GM19397 (cell line): Measurements from ENCODE around the gene NCOA1.
"Not testable (repeated sequence)": the region's sequence is repeated elsewhere in the genome, so short reads cannot be mapped to it uniquely, and the experiment has no call there.

Experiments
- ATAC-seq: cut with Tn5 transposase; IDR thresholded peaks from one replicate; pipeline ENCODE4 v1.9.1; 2021; ENCODE audit warnings: mild to moderate bottlenecking, moderate library complexity; ENCODE audit not compliant: unreplicated experiment

The NCOA1 gene

GRCh38 chr2:24771764-24772586 is 280.9 kb downstream of the NCOA1 start:
- no peak for ATAC-seq

GRCh38 chr2:24774373-24774772 is 283.3 kb downstream of the NCOA1 start:
- ATAC-seq = no peak

- ATAC-seq = no peak
Observed at GRCh38 chr2:24779116-24779515, 288.1 kb downstream of the NCOA1 start.

- ATAC-seq = no peak
Observed at GRCh38 chr2:24783641-24784040, 292.6 kb downstream of the NCOA1 start.

GRCh38 chr2:24785671-24786321 is 294.7 kb downstream of the NCOA1 start:
- peak; percentile 82 for ATAC-seq

GRCh38 chr2:24787532-24787931 is 296.5 kb downstream of the NCOA1 start:
- no peak for ATAC-seq

GRCh38 chr2:24788816-24789215 is 297.8 kb downstream of the NCOA1 start:
- no peak for ATAC-seq

GRCh38 chr2:24791452-24791851 is 300.4 kb downstream of the NCOA1 start:
- no peak for ATAC-seq

- ATAC-seq = no peak
Observed at GRCh38 chr2:24792542-24792873, 301.5 kb downstream of the NCOA1 start.

GRCh38 chr2:24792874-24793760 is 302.1 kb downstream of the NCOA1 start, which contains the start of the genes CENPO and PTRHD1:
CENPO (plus strand) TSS chr2:24793425; CDS start chr2:24793920, 495 bp downstream.
PTRHD1 (minus strand) TSS chr2:24793391; CDS start chr2:24793377, 14 bp downstream.
- peak; percentile 93 for ATAC-seq

GRCh38 chr2:24793761-24794435 is 302.8 kb downstream of the NCOA1 start:
- ATAC-seq = no peak

GRCh38 chr2:24797644-24798043 is 306.6 kb downstream of the NCOA1 start:
- no peak for ATAC-seq

- not testable (repeated sequence) for ATAC-seq
Observed at GRCh38 chr2:24800487-24800886, 309.4 kb downstream of the NCOA1 start.

- not testable (repeated sequence) for ATAC-seq
Observed at GRCh38 chr2:24805811-24806660, 315.0 kb downstream of the NCOA1 start.

- no peak for ATAC-seq
Observed at GRCh38 chr2:24806661-24807036, 315.6 kb downstream of the NCOA1 start.

GRCh38 chr2:24809316-24810007 is 318.4 kb downstream of the NCOA1 start:
- ATAC-seq = no peak

- ATAC-seq = no peak
Observed at GRCh38 chr2:24813691-24814137, 322.7 kb downstream of the NCOA1 start.

GRCh38 chr2:24814516-24814915 is 323.5 kb downstream of the NCOA1 start:
- ATAC-seq = no peak

GRCh38 chr2:24815171-24815570 is 324.1 kb downstream of the NCOA1 start:
- no peak for ATAC-seq
